MM.1S (cell line): ENCODE results near the gene HRH2.

Experiments
- EZH2 ChIP-seq: fragments of 300-600 bp; sonication (generic); optimal IDR thresholded peaks from 2 replicates; pipeline ENCODE3; 2017; ENCODE audit warnings: low read depth, mild to moderate bottlenecking, antibody characterized with exemption, low read length, mixed read lengths
- EZH2phosphoT487 ChIP-seq: fragments of 300-600 bp; sonication (generic); IDR thresholded peaks from 2 replicates; pipeline ENCODE4 v1.6.1; 2018; ENCODE audit warnings: antibody characterized with exemption, low read length
- TF ChIP-seq, protein P1 (sequence below): fragments of 300-600 bp; sonication (generic); IDR thresholded peaks from 2 replicates; pipeline ENCODE4 v1.5.1; 2016; ENCODE audit warnings: antibody characterized with exemption, low read length, mixed read lengths

DNA sequence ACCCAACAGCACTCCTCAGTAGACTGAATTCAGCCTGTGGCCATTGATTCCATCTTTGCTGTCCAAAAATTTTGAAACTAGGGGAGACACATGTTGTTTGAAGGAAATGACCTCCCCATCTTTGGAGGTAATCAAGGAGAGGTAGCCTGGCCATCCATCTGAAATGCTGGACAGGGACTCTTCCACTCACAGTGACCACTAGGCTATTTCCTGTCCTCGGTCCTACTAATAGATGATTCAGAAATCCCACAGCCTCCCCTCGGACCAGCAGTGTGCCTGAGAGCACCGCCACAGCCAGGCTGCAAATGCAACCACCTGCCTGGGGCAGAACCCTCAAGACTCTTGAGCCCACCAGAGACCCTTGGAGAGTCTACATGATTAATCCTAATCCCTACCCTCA lies 12.5 kb downstream of the HRH2 start:
- TF ChIP-seq, protein P1, sequence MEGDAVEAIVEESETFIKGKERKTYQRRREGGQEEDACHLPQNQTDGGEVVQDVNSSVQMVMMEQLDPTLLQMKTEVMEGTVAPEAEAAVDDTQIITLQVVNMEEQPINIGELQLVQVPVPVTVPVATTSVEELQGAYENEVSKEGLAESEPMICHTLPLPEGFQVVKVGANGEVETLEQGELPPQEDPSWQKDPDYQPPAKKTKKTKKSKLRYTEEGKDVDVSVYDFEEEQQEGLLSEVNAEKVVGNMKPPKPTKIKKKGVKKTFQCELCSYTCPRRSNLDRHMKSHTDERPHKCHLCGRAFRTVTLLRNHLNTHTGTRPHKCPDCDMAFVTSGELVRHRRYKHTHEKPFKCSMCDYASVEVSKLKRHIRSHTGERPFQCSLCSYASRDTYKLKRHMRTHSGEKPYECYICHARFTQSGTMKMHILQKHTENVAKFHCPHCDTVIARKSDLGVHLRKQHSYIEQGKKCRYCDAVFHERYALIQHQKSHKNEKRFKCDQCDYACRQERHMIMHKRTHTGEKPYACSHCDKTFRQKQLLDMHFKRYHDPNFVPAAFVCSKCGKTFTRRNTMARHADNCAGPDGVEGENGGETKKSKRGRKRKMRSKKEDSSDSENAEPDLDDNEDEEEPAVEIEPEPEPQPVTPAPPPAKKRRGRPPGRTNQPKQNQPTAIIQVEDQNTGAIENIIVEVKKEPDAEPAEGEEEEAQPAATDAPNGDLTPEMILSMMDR, result no peak
- TF ChIP-seq EZH2, result no peak
- TF ChIP-seq EZH2phosphoT487, result no peak
